Cardiac fibroblast (primary cell): Measurements from ENCODE around the gene OAF.

Experiments
- DNase-seq, 2 donors: peaks; one replicate each; pipeline versions ENCODE4 v3.0.0 to v3.0.0-alpha.2; 2010; ENCODE audit warnings: low read depth in 2 of 2
- H3K4me3 ChIP-seq, 2 donors: replicated peaks in 1 of 2; 1 replicate in 1 of 2; 2 replicates in 1 of 2; pipeline ENCODE4 v1.5.1; 2011; ENCODE audit warnings: low read depth in 2 of 2, low read length in 2 of 2, mild to moderate bottlenecking in 2 of 2, moderate library complexity in 1 of 2
- TF ChIP-seq, protein P1 (sequence below): IDR thresholded peaks from one replicate; pipeline ENCODE4 v1.5.1; 2011; ENCODE audit warnings: low read depth, mild to moderate bottlenecking, low read length, inconsistent platforms

OAF gene

DNA sequence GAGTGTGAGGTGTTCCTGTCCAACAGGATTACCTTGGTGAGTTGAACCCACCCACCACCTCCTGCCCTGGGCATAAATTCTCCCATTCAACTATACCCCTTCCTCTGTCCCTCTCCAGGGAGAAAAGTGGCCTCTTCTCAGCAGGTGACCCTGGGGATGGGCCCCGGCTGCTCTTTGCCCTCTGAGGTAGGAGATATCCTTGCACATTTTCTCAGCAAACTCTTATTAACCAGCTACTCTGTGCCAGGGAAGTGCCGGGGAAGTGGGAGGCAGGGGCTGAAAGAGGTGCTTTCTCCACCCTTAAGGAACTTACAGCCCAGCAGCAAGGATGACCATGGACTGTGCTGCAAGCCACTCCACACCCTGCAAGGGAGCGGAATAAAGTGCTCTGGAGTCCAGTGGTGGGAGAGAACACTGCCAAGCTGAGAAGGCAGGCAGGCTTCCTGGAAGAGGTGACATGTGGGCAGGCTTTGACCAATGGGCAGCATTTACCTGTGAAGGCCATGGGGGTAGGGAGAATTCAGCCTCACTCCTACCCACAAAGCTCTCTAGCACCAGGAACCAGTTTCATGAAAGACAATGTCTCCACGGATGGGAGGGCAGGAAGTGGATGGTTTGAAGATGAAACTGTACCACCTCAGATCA is 21.9 kb upstream of the OAF start:
- no peak for DNase-seq
- no peak overlapping the region for H3K4me3 ChIP-seq
- TF ChIP-seq, protein P1, sequence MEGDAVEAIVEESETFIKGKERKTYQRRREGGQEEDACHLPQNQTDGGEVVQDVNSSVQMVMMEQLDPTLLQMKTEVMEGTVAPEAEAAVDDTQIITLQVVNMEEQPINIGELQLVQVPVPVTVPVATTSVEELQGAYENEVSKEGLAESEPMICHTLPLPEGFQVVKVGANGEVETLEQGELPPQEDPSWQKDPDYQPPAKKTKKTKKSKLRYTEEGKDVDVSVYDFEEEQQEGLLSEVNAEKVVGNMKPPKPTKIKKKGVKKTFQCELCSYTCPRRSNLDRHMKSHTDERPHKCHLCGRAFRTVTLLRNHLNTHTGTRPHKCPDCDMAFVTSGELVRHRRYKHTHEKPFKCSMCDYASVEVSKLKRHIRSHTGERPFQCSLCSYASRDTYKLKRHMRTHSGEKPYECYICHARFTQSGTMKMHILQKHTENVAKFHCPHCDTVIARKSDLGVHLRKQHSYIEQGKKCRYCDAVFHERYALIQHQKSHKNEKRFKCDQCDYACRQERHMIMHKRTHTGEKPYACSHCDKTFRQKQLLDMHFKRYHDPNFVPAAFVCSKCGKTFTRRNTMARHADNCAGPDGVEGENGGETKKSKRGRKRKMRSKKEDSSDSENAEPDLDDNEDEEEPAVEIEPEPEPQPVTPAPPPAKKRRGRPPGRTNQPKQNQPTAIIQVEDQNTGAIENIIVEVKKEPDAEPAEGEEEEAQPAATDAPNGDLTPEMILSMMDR, result no peak

GRCh38 chr11:120191058-120191457 is 19.8 kb upstream of the OAF start:
- DNase-seq, result no peak
- H3K4me3 ChIP-seq, result no peak overlapping the region
- TF ChIP-seq, protein P1, result no peak

DNA sequence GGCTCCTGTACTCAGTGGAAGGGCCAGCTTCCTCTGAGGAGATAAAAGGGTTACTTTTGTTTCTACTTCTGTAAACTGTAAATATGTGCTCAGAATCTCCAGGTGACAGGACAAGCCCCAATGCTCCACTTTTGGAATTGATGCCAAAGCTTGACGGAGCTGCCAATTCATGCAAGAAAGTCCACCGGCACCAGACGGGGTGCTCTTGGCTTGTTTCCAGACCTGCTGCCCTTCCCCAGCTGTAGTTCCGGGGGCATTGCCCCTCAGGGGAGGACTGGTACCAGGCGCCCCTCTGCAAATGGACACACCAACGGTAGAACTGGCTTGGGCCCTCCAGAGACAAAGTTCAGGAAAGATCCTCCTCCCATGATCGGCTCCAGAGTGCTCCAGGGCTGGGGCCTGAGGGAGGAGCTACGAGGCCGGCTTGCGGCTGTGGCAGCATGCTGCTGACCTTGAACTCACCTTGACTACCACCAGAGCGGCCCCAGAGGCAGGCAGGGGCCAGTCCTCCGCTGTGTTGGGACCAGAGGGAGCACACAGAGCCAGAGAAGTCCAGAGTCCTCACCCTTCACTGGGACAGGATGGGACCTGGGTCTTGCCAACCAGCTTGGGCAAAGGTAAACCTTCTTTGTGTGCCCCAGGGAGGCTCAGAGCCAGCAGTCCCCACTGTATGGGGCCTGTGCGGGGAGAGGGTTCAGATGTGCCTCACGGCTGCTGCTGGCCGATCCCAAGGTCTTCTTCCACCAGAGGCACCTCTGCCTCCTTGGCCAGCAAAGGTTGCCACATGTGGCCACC is 17.8 kb upstream of the OAF start:
- DNase-seq, result no peak
- no peak overlapping the region for H3K4me3 ChIP-seq
- TF ChIP-seq, protein P1, result no peak

DNA sequence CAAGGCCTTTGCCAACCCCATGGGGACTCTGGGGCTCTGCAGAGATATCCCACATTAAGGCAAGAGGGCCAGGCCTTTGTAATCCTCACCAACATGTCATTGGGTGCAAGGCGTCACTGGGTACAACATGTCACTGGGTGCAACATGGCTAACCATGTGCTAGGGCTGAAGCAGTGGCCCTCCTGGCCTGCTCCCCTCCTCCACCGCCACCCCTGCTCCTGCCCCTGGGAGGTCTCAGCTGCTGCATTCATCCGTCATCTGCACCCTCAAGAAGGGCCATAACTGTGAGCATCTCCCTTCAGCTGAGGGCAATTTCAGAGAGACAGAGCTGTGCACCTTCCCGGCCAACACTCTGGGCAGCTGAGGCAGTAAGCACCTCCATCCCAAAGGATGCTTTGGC is 16.7 kb upstream of the OAF start:
- TF ChIP-seq, protein P1, result no peak
- no peak overlapping the region for H3K4me3 ChIP-seq
- no peak for DNase-seq

GRCh38 chr11:120195601-120196320 is 15.1 kb upstream of the OAF start:
- TF ChIP-seq, protein P1, result no peak
- no peak overlapping the region for H3K4me3 ChIP-seq
- DNase-seq, result no peak

GRCh38 chr11:120196826-120197225 is 14.0 kb upstream of the OAF start:
- no peak for DNase-seq
- TF ChIP-seq, protein P1, result no peak
- H3K4me3 ChIP-seq, result no peak overlapping the region
